Purkinje cell (primary cell): Measurements from ENCODE around the gene BAAT. TPM values are rescaled to one million over a fixed set of nuclear protein-coding genes. Genes with fewer than 3 reads are reported as not detected.

ENCODE experiments used
- polyA plus RNA-seq: library from polyadenylated mRNA; unstranded; fragments of >200 nt; fragmentation: Nextera tagmentation; gene quantifications from 2 replicates; pipeline ENCODE4 v1.2.1, GENCODE V29; 2014

The BAAT gene
- polyA plus RNA-seq: 0.71 and 4.1 TPM in 2 replicates

DNA sequence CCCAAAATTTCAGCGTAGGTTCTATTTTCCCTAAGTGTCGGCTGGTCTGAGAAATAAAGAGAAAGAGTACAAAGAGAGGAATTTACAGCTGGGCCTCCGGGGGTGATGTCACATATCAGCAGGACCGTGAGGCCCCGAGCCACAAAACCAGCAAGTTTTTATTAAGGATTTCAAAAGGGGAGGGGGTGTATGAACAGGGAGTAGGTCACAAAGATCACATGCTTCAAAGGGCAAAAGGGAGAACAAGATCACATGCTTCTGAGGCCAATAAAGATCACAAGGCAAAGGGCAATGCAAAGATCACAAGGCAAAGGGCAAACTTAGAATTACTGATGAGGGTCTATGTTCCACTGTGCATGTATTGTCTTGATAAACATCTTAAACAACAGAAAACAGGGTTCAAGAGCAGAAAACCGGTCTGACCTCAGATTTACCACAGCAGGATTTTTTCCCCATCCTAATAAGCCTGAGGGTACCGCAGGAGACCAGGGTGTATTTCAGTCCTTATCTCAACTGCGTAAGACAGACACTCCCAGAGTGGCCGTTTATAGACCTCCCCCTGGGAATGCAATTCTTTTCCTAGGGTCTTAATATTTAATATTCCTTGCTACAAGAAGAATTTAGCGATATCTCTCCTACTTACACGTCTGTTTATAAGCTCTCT, at the start of gene BAAT:
TSS of gene BAAT (minus strand) at position 134 of the 664 bp plus-strand sequence. CDS start 13,602 bp downstream, outside the sequence.

DNA sequence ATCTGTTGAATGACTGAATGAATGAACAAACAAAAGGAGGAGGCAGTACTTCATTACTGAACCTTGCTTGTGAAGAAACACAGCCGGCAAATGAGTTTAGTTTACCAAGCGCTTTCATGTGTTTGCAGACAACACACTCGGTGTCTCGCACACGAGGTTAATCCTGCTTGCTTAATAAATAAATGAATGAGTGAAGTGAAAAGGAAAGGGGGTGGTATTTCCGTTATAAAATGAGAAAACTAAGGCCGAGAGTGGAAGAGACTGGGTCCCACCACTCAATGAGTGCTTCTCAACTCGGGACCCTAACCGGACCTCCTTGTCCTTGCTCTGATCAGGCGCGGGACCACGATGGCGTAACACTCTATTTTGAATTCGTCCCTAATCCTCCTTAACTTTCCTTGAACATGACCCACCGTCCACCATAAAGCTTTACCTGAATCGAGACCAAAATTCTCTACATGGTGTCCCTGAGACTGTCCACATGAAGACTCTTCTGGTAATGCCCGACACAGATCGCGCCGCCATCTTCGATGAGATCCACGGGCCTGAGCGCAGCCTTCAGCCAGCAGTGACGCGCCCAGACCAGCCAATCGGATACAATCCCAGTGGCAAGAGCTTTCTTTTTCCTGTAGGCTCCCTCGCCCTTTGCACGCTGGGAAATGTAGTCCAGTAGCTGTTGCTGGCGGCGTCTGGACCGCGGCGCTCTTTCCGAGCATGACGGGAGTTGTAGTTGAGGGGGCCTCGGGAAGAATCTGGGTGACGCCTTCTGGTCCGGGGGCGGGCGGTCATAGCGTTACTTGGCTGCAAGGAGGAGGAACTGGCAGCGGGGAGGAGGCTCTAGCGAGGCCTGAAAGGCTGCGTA, 13.5 kb upstream of the BAAT start, which contains the start of the genes MRPL50 and ZNF189:
TSS of gene MRPL50 (minus strand) at position 551 of the 862 bp plus-strand sequence. CDS start at position 525, 26 bp downstream.
TSS of gene ZNF189 (plus strand) at position 784 of the 862 bp plus-strand sequence. CDS start 306 bp downstream, outside the sequence.

Other genes with a start within 250 kb of the BAAT start
- 46.8 and 74.9 TPM in 2 replicates for gene MRPL50, start 13.6 kb upstream of the BAAT start, polyA plus RNA-seq
- gene ZNF189, start 13.8 kb upstream of the BAAT start, polyA plus RNA-seq: 14.0 and 20.5 TPM in 2 replicates
- 2.0 TPM in 1 of 2 replicates, not detected in the other for gene ALDOB, start 50.8 kb upstream of the BAAT start, polyA plus RNA-seq
- 23.4 and 26.9 TPM in 2 replicates for gene RNF20, start 148.8 kb upstream of the BAAT start, polyA plus RNA-seq
- gene PPP3R2, start 210.0 kb upstream of the BAAT start, polyA plus RNA-seq: 0.31 TPM in 1 of 2 replicates, not detected in the other